Left ventricle myocardium inferior (tissue), 1 donor: Measurements from ENCODE around the gene PARVB. TPM values are rescaled to one million over a fixed set of nuclear protein-coding genes. Genes with fewer than 3 reads are reported as not detected.

ENCODE experiments used
- DNase-seq: peaks from one replicate; pipeline ENCODE4 v3.0.0-alpha.2; 2020
- H3K27ac ChIP-seq: fragments of 200-600 bp; replicated peaks from 2 replicates; pipeline ENCODE4 v1.8.0; 2021
- H3K27me3 ChIP-seq: fragments of 200-600 bp; 2 replicates; pipeline ENCODE4 v1.8.0; 2021; ENCODE audit warnings: low read depth
- H3K36me3 ChIP-seq: fragments of 200-600 bp; 2 replicates; pipeline ENCODE4 v1.8.0; 2021
- H3K4me1 ChIP-seq: fragments of 200-600 bp; 2 replicates; pipeline ENCODE4 v1.8.0; 2021
- H3K4me3 ChIP-seq: fragments of 200-600 bp; 2 replicates; pipeline ENCODE4 v1.8.0; 2021; ENCODE audit warnings: mild to moderate bottlenecking, moderate library complexity
- H3K9me3 ChIP-seq: fragments of 200-600 bp; replicated peaks from 2 replicates; pipeline ENCODE4 v1.8.0; 2021
- CTCF ChIP-seq: fragments of 200-600 bp; IDR thresholded peaks from 2 replicates; pipeline ENCODE4 v1.8.0; 2021; ENCODE audit warnings: antibody characterized with exemption, mild to moderate bottlenecking, borderline replicate concordance
- intact Hi-C: fragments of 100-400 bp; cut with micrococcal nuclease; formaldehyde crosslinking; loops from one replicate; pipeline ENCODE4 v1.11.0; 2022
- total RNA-seq: library from RNA; stranded (reverse); fragmentation: NEBNext Ultra II Directional; extraction: Animal tissue kit (Norgen Biotek cat#: 25700); gene quantifications from one replicate; pipeline ENCODE4 v1.2.1, GENCODE V29; 2021
- donor health status: DM: no; HTN: yes; CAD: no; lungs with severe emphysema.

Gene PARVB
- total RNA-seq, 1 donor from 2014 or later, result 155 TPM

GRCh38 chr22:44165286-44165874 lies 141.3 kb downstream of the PARVB start:
- Histone ChIP-seq H3K4me1 (peaks cover 4% of the 10 kb centered on the region), H3K9me3 (no peaks in the 10 kb centered on the region), H3K27ac (no peak overlapping the region), H3K4me3 (no peak overlapping the region), H3K36me3 (peaks cover 86% of the 10 kb centered on the region), H3K27me3 (no peaks in the 10 kb centered on the region)
- DNase-seq, result no peak
- intact Hi-C loops, result no loop called here
- no peak for TF ChIP-seq CTCF

GRCh38 chr22:44166498-44167276 lies 142.6 kb downstream of the PARVB start:
- no peak for DNase-seq
- H3K4me1 ChIP-seq, result peaks cover 4% of the 10 kb centered on the region
- peaks cover 79% of the 10 kb centered on the region for H3K36me3 ChIP-seq
- TF ChIP-seq CTCF, result no peak
- intact Hi-C loops, result no loop called here
- H3K27me3 ChIP-seq, result no peaks in the 10 kb centered on the region
- H3K9me3 ChIP-seq, result no peaks in the 10 kb centered on the region
- H3K4me3 ChIP-seq, result no peak overlapping the region
- H3K27ac ChIP-seq, result no peak overlapping the region

DNA sequence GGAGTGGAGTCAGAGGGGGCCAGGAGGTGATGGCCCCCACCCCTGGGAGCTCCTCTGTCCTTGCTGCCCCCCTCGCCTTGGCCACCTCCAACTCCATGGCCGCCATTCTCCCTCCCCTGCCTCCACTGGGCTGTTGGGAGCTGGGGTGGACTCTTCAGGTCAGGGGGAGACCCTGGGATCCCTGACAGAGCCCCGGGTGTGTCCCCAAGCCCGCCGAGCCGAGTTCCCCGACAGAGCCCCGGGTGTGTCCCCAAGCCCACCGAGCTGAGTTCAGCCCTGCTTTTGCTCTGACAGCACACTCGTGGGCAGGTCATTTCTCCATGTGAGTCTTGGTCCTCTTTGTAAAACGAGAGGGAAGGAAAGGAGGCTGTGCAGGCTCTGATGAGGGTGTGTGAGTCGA lies 143.4 kb downstream of the PARVB start:
- TF ChIP-seq CTCF, result no peak
- intact Hi-C loops, result no loop called here
- Histone ChIP-seq H3K4me1 (peaks cover 4% of the 10 kb centered on the region), H3K4me3 (no peak overlapping the region), H3K27ac (no peak overlapping the region), H3K9me3 (no peaks in the 10 kb centered on the region), H3K27me3 (no peaks in the 10 kb centered on the region), H3K36me3 (peaks cover 76% of the 10 kb centered on the region)
- DNase-seq, result no peak

GRCh38 chr22:44168206-44168605 lies 144.1 kb downstream of the PARVB start:
- H3K4me3 ChIP-seq, result no peak overlapping the region
- no peaks in the 10 kb centered on the region for H3K9me3 ChIP-seq
- DNase-seq, result no peak
- no peak for TF ChIP-seq CTCF
- peaks cover 75% of the 10 kb centered on the region for H3K36me3 ChIP-seq
- intact Hi-C loops, result no loop called here
- no peaks in the 10 kb centered on the region for H3K27me3 ChIP-seq
- peaks cover 4% of the 10 kb centered on the region for H3K4me1 ChIP-seq
- H3K27ac ChIP-seq, result no peak overlapping the region

DNA sequence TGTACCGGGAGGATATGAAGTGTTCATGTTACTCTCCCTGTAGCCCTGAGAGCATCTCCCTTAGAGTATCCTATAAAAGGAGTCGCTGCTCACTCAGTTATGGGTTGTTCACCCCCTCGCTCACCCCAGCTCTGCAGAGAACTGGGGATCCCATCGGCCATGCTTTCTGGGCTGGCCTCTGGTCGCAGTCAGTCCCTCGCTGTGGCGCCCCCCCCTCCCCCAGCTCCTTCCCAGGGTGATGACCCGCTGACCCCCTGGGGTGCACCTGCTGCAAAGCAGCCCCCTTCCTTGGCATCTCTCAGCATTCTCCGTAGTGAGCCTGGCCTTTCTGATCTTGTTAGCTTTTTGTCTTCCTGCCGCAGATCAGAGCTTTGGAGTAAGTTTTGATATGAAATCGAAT lies 146.4 kb downstream of the PARVB start:
- Histone ChIP-seq H3K9me3 (no peaks in the 10 kb centered on the region), H3K4me3 (no peak overlapping the region), H3K36me3 (peaks cover 54% of the 10 kb centered on the region), H3K4me1 (no peaks in the 10 kb centered on the region), H3K27ac (no peak overlapping the region), H3K27me3 (no peaks in the 10 kb centered on the region)
- intact Hi-C loops, result no loop called here
- no peak for TF ChIP-seq CTCF
- no peak for DNase-seq
